HG03520 (cell line): Measurements from ENCODE around the gene ZNF229.
"Not testable (repeated sequence)": the region's sequence is repeated elsewhere in the genome, so short reads cannot be mapped to it uniquely, and the experiment has no call there.

Experiments
- ATAC-seq: cut with Tn5 transposase; IDR thresholded peaks from one replicate; pipeline ENCODE4 v1.9.1; 2021; ENCODE audit warnings: mild to moderate bottlenecking, moderate library complexity; ENCODE audit not compliant: unreplicated experiment

ZNF229 gene

GRCh38 chr19:44447916-44448674 is at the start of gene ZNF229:
Gene ZNF229 (minus strand): TSS chr19:44448472. CDS start chr19:44442847, 5,625 bp downstream.
- no peak for ATAC-seq

DNA sequence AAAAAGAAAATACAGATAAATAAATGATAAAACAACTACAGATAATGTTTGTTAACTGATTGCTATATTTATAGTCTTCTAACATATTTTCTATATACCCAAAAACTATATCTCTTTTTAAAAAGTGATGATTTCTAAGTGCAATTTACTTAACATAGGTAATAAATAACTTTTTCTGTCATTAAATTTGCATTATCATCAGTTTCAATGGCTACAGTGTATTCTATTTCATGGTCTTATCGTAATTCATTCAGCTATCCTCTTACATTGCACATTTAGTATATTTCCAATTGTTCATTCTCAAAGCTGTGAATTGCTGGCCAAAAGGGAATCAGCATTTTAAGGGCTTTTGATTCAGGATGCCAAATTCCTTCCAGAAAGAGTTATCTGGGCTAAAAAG is 48.4 kb upstream of the ZNF229 start:
- no peak for ATAC-seq

- ATAC-seq: no peak
Observed at GRCh38 chr19:44476559-44477408, 28.5 kb upstream of the ZNF229 start.

- ATAC-seq: not testable (repeated sequence)
Observed at GRCh38 chr19:44468730-44469129, 20.5 kb upstream of the ZNF229 start.

DNA sequence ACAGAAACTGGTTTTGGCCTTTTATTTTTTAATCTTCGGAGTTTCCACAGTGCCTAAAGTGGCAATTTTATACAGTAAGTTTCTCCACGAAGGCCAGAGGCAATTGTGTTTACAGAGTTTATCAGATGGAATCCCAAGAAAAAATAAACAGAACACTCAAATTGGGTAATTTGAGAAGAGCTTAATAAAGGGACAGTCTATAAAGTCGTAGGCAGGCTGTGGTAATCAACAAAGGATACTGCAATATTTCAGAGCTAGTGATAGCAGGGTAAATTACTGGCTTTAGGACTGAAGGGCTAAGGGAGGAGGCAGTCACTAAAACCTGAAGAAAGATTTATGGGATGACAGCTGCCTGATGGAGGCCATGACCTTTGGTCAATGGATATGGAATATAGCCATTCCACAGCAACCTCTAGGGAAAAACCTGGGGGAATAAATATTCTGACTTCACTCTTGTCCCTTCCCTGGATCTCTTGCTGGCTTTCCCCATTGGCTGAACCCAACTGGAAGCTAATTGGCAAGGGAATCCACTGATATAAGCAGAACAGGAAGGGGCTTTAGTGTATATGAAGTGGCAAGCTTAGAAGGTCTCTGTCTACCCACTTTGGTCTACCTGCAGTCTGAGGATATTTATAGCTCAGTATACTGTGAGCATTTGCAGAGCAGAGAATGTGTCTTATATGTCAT is 14.5 kb upstream of the ZNF229 start:
- not testable (repeated sequence) for ATAC-seq

DNA sequence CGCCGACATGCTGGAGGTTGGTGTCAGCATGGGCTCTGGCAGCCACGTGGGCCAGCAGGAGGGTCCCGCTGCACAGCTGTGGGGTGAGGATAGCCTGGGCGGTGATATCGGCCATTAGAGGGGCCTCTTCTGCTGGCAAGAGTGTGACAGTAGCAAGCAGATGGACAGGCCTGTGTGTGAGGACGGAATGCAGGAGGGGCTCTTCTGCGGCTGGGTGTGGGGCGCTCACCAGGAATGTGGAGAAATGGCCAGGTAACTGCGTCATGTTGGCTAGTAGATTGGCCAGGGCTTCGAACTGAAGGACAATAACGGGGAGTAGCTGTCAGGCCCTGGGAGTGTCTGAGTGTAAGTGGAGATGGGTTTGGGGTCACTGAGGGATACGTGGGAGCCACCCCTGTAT is 7.7 kb upstream of the ZNF229 start:
- not testable (repeated sequence) for ATAC-seq

- ATAC-seq: no peak
Observed at GRCh38 chr19:44455100-44455499, 6.8 kb upstream of the ZNF229 start.

GRCh38 chr19:44452367-44452766 is 4.1 kb upstream of the ZNF229 start:
- no peak for ATAC-seq

GRCh38 chr19:44451687-44452086 is 3.4 kb upstream of the ZNF229 start:
- no peak for ATAC-seq

DNA sequence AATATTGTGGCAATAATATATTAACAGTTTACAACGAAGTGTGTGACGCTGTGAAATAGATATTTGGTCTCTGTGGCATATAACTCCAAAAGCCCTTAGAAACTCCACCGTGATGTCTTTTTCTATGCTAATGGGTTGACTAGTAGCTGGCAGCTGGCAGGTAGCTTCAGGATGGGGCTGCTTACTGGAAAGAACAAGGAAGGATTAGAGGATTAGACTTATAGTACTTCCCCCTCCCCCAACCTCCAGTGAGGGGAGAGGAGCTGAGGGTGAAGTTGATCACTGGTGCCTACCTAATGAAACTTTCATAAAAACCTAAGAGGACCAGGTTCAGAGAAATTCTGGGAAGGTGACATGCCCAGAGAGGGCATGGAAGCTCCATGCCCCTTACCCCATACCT is 9.8 kb downstream of the ZNF229 start:
- no peak for ATAC-seq

GRCh38 chr19:44435441-44435840 is 12.8 kb downstream of the ZNF229 start:
- ATAC-seq: no peak

- no peak for ATAC-seq
Observed at GRCh38 chr19:44430956-44431355, 17.3 kb downstream of the ZNF229 start.

DNA sequence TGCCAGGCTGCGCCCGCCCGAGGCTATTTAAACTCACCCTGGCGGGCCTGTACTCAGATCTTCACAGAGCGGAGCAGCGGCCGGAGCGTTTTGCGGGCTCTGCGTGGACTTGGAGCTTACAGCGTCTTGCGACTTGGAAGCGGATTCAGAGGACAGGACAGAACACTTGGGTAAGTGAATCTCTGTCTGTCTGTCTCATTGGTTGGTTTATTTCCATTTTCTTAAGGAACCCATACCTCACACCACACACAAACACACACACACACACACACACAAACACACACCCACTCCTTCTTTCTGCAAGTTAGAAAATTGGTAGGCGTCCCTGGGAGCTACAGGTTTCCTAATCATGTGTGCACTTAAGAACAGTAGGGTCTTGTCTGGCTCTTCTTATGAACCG is 32.7 kb downstream of the ZNF229 start:
- not testable (repeated sequence) for ATAC-seq

- no peak for ATAC-seq
Observed at GRCh38 chr19:44401139-44402115, 46.8 kb downstream of the ZNF229 start, which contains the start of gene ZNF285. Gene ZNF285 (minus strand): TSS chr19:44401608. CDS start chr19:44397213, 4,395 bp downstream.

DNA sequence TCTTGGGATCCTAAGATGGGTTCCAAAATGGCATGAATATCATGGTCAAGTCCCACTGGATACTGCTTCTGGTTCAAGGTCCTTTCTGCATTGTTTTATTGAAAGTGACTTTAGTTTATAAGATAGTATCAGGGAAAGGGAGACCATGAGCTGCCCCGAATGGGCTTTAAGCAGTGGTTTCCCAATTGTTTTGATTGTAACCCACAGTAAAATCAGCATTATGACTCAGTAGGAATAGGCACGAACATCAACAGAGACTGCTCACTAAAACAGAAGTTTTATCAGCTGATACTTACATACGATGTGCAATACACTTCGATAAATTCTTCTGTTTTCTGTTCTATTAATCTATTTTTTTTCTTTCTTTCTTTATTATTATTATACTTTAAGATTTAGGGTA is 59.0 kb downstream of the ZNF229 start:
- not testable (repeated sequence) for ATAC-seq
